Right lobe of liver (tissue), 4 donors: Measurements from ENCODE around the gene CNPY1.

ENCODE experiments used
- POLR2A ChIP-seq: fragments of 450-650 bp; IDR thresholded peaks from one replicate; pipeline ENCODE4 v1.6.1; 2017; ENCODE audit warnings: antibody characterized with exemption, mild to moderate bottlenecking
- TF ChIP-seq, protein P1 (sequence below), 4 donors: fragments of 200-600 bp in 3 of 4; fragments of 450-650 bp in 1 of 4; IDR thresholded peaks; one replicate each; pipeline versions ENCODE4 v1.5.1 to v1.8.0; 2016 to 2022; ENCODE audit warnings: antibody characterized with exemption in 4 of 4, mild to moderate bottlenecking in 2 of 4
- donor health status: DM: no; HTN: no; CAD: no.
- donor health status: DM: no; HTN: no; CAD: no.
- donor health status: DM: no; HTN: yes; CAD: no.

DNA sequence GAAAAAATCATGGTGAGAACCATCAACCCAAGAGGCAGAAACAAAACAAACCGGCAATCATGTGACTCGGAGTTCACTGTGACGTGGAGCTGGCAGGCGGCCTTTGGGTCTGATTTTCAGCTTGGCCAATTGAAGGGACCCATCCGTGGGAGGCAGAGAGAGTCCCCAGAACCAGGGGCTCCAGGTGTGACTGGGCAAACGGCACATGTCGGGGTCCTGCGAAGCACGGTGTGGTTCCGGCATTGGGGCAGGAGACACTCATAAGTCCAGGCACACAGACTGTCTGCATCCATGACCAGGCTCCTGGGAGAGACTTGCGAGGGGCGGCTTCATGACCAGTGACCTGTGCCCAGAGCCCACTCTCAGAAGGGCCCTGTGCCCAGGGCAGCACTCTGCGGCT, 12.6 kb upstream of the CNPY1 start:
- TF ChIP-seq, protein P1, sequence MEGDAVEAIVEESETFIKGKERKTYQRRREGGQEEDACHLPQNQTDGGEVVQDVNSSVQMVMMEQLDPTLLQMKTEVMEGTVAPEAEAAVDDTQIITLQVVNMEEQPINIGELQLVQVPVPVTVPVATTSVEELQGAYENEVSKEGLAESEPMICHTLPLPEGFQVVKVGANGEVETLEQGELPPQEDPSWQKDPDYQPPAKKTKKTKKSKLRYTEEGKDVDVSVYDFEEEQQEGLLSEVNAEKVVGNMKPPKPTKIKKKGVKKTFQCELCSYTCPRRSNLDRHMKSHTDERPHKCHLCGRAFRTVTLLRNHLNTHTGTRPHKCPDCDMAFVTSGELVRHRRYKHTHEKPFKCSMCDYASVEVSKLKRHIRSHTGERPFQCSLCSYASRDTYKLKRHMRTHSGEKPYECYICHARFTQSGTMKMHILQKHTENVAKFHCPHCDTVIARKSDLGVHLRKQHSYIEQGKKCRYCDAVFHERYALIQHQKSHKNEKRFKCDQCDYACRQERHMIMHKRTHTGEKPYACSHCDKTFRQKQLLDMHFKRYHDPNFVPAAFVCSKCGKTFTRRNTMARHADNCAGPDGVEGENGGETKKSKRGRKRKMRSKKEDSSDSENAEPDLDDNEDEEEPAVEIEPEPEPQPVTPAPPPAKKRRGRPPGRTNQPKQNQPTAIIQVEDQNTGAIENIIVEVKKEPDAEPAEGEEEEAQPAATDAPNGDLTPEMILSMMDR (IDR thresholded peaks at IDR 0.05), result no peak
- no peak for TF ChIP-seq POLR2A
